Globus pallidus (tissue), 1 donor: ENCODE data around the gene LIN7B.

Experiments used
- DNase-seq: peaks from one replicate; pipeline ENCODE4 v3.0.0-alpha.2; 2015; ENCODE audit warnings: low spot score

The LIN7B gene, protein sequence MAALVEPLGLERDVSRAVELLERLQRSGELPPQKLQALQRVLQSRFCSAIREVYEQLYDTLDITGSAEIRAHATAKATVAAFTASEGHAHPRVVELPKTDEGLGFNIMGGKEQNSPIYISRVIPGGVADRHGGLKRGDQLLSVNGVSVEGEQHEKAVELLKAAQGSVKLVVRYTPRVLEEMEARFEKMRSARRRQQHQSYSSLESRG

GRCh38 chr19:49113762-49114629 lies at the start of gene LIN7B:
Gene LIN7B (plus strand): TSS chr19:49114370. CDS start chr19:49114405, 35 bp downstream.
- DNase-seq: peak; percentile 62

DNA sequence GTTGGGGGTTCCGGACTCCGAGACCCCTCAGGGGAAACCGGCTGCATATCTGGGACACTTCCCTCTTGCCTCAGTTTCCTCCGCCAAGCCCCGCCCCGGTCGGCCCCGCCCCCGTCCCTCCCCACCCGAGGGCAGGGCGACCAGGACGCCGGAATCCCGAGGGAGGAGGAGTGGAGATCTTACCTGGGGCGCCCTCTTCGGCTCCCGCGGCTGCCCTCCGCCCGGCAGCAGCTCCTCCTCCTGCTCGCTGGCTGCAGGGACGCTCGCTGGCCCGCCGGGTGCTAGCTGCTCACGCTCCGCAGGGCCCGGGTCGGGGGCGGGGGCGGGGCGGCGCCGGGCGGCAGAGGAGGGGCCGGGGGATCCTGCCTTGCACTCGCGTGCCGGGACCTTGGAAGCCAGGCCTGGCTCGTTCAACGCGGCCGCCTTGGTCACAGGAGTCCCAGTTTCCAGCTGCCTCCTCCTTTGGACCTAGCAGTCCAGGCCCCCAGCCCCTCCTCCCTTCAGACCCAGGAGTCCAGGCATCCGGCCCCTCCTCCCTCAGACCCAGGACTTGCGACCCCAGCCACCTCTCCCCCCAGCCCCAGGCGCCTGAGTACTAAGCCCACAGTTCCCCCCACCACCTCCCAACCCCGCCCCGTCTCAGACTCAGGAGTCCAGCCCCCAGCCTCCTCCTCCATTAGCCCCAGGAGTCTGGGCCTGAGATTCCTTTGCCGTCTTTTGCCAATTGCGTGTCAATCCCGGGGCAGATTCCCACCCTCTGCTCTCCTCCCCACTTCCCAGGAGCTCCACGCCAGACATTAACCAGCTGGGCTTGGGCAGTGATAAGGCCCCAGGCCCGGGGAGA lies 49.2 kb upstream of the LIN7B start, which contains the start of gene NTF4:
TSS of gene NTF4 (minus strand) at position 51 of the 844 bp plus-strand sequence. CDS start 2,821 bp downstream, outside the sequence.
- no peak for DNase-seq

- no peak for DNase-seq
Measured at GRCh38 chr19:49065905-49066512, 48.2 kb upstream of the LIN7B start.

DNA sequence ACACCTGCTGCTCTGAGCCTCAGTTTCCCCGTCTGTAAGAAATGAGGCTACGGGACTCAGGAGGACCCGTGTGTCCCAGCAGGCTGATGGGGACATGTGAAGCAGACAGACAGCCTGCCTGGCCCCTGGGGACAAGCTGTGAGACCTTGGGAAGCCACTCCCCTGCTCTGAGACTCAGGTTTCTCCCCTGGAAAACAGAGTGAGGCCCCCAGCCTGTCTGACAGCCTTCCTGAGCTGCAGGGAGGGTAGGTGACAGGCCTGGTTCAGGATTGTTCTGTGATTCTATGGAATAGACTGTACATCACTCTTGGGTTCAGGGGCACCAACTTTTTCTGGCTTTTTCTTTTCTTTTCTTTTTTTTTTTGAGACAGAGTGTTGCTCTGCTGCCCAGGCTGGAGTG lies 46.6 kb upstream of the LIN7B start:
- no peak for DNase-seq

- DNase-seq: no peak
Measured at GRCh38 chr19:49069026-49069425, 45.1 kb upstream of the LIN7B start.

GRCh38 chr19:49070416-49070815 lies 43.8 kb upstream of the LIN7B start:
- no peak for DNase-seq

DNA sequence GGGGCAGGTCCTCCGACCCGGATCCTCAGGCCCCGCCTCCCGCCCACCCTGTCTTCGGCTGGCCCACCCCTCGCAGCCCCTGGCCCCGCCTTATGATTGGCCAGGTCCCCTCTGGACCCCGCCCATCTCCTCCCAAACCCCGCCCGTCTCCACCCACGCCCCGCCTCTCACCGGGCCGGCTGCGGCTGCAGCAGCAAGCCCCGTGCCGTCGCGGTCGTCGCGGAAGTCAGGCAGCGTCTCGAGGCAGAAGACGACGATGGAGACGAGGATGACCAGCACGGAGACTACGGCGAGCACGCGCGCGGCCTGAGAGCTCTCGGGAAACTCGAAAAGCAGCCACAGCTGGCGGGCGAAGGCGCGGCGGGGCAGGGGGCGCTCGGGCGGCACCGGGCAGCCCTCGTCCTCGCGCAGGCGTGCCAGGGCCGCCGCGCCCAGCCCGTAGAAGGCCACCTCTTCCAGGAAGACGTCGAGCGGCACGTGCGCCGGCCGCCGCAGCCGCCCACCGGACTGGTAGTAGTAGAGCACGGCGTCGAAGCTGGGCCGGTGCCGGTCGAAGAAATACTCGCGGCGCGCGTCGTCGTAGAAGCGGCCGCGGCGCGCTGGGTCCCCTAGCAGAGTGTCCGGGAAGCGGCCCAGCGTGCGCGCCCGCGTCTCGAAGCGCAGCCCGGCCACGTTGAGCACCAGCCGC lies 42.2 kb upstream of the LIN7B start:
- no peak for DNase-seq

- no peak for DNase-seq
Measured at GRCh38 chr19:49073514-49074378, 40.4 kb upstream of the LIN7B start.

DNA sequence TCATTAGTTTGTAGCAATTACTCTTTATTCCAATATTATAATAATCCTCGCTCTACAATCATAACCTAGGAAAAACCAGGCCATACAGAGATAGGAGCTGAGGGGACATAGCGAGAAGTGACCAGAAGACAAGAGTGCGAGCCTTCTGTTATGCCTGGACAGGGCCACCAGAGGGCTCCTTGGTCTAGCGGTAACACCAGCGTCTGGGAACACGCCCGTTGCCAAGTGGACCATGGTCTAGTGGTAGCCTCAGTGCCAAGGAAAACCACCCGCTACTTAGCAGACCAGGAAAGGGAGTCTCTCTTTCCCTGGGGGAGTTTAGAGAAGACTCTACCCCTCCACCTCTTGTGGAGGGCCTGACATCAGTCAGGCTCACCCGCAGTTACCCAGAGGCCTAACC lies 39.3 kb upstream of the LIN7B start:
- DNase-seq: peak; percentile 54

DNA sequence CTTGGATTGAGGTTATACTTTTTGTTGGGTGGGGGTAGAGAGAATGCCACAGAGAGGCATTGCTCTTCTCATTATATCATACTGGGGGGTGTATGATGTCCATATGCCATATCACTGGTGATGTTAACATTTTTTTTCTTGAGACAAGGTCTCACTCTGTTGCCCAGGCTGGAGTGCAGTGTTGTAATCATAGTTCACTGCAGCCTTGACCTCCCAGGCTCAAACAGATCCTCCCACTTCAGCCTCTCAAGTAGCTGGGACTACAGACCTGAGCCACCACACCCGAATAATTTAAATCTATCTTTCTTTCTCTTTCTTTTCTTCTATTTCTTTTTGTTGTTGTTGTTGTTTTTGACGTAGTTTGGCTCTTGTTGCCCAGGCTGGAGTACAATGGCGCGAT lies 33.8 kb upstream of the LIN7B start:
- no peak for DNase-seq

GRCh38 chr19:49081273-49081672 lies 32.9 kb upstream of the LIN7B start:
- no peak for DNase-seq

- DNase-seq: no peak
Measured at GRCh38 chr19:49084206-49085019, 29.8 kb upstream of the LIN7B start.

DNA sequence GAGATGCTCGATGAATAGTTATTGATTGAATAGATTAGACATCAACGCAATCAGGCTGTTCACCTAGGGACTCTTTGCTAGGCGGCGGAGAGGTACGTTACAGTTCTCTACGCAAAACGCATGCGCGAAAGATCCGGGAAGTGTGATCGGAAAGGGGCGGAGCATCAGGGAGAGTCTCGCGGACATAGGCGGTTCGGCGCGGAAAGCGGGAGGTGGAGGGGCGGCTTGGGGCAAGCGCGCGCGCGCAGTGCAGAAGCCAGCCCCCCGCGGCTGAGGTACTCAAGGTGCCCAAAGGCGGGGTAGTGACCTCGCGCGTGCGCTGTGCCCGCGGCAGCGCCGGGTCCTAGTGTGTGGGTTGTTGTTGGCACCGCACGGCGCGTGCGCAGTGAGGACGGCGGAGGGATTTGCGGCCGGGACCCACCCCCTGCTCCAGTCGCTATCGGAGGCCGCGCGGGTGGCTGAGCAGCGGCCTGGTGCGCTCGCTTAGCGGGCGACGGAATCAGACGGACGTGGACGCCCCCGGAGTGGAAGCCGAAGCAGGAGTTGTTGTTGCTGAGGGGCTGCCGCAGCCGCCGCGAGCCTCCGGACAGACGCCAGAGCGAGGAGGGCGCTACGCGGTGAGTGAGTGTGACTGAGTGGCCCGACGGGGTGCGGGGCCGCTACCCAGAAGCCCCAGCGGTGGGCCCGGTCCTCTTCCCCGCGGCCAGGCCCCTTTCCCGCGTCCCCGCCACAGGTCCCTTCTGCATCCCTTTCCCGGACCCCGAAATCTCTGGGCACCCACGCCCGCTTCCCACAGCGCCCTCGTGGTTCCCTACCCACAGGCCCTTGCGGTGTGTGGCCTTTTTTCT lies 28.9 kb upstream of the LIN7B start, which contains the start of gene SNRNP70:
TSS of gene SNRNP70 (plus strand) at position 432 of the 848 bp plus-strand sequence. CDS start 964 bp downstream, outside the sequence.
- peak; percentile 98 for DNase-seq

GRCh38 chr19:49085868-49086232 lies 28.3 kb upstream of the LIN7B start:
- no peak for DNase-seq

GRCh38 chr19:49086296-49086695 lies 27.9 kb upstream of the LIN7B start:
- no peak for DNase-seq

GRCh38 chr19:49091391-49092038 lies 22.7 kb upstream of the LIN7B start:
- no peak for DNase-seq

DNA sequence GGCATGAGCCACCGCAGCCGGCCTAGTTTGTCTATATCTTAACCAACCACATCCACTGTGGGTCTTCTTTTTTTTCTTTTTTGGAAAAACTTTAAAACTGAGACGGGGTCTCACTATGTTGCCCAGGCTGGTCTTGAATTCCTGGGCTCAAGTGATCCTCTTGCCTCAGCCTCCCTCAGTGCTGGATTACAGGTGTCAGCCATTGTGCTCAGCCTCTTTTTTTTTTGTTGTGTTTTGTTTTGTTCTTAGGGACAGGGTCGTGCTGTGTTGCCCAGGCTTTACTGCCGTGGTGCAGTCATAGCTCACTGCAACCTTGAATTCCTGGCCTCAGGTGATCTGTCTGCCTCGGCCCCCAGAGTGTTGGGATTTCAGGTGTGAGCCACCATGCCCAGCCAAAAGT lies 21.5 kb upstream of the LIN7B start:
- no peak for DNase-seq
